Measurements from ENCODE around the gene NPEPPS. TPM values are rescaled to one million over a fixed set of nuclear protein-coding genes. Genes with fewer than 3 reads are reported as not detected.

The NPEPPS gene
- total and polyA plus RNA-seq, 2 of the 13 experiments (the other 11 are each of a cell fraction or from before 2014, with no cell fraction given): 53.5 to 127 TPM

DNA sequence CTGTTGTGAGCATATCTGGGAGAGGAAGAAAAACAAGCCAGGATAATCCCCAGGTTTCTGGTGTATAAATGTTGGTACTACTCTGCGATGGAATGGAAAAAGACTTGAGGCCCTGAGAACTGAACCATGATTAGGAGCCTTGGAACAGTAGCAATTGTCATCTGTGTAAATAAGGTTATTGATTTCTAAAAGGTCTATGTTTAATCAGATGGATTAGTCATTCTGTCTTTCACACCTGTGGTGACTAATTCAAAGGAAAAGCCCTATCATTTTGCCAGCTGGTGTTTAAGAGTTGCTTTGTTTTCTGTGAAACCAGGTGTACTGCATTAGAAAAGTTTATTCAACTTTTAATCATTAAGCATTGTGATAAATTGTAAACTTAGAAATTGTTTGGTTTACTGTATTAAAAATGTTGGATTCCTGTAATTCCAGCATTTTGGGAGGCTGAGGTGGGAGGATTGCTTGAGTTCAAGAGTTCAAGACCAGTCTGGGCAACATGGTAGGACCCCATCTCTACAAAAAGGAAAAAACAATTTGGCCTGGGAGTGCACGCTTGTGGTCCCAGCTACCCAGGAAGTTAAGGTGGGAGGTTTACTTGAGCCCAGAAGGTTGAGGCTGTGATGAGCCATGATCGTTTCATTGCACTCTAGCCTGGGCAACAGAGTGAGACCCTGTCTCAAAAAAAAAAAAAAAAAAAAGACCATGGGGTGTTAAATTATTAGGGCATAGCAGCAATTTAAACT, 89.8 kb downstream of the NPEPPS start (continued):
- TF ChIP-seq ARID5B (CRISPR knock-in tag; IDR thresholded peaks at IDR 0.05): peak; percentile 57
- TF ChIP-seq ZFX (CRISPR knock-in tag; IDR thresholded peaks at IDR 0.05; ENCODE audit: low read depth): no peak
- TF ChIP-seq, protein P1, sequence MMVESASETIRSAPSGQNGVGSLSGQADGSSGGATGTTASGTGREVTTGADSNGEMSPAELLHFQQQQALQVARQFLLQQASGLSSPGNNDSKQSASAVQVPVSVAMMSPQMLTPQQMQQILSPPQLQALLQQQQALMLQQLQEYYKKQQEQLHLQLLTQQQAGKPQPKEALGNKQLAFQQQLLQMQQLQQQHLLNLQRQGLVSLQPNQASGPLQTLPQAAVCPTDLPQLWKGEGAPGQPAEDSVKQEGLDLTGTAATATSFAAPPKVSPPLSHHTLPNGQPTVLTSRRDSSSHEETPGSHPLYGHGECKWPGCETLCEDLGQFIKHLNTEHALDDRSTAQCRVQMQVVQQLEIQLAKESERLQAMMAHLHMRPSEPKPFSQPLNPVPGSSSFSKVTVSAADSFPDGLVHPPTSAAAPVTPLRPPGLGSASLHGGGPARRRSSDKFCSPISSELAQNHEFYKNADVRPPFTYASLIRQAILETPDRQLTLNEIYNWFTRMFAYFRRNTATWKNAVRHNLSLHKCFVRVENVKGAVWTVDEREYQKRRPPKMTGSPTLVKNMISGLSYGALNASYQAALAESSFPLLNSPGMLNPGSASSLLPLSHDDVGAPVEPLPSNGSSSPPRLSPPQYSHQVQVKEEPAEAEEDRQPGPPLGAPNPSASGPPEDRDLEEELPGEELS (CRISPR knock-in tag; IDR thresholded peaks at IDR 0.05): 0 out of 2 replicates have a peak, but pooled peaks have one; percentile 15
- no peak for TF ChIP-seq IKZF1 (IDR thresholded peaks at IDR 0.05)
- no peak for TF ChIP-seq ZNF263 (CRISPR knock-in tag; IDR thresholded peaks at IDR 0.05)
- TF ChIP-seq ZNF510 (CRISPR knock-in tag; IDR thresholded peaks at IDR 0.05; ENCODE audit: low read depth): no peak
- no peak for TF ChIP-seq ZBTB38 (CRISPR knock-in tag; IDR thresholded peaks at IDR 0.05)
- TF ChIP-seq CREB1 (IDR thresholded peaks at IDR 0.05): no peak
- TF ChIP-seq CREB1 (CRISPR knock-in tag; IDR thresholded peaks at IDR 0.05): peak; percentile 62
- 0 out of 2 replicates have a peak, but pooled peaks have one; percentile 13 for TF ChIP-seq BCL6 (CRISPR knock-in tag; IDR thresholded peaks at IDR 0.05)
- TF ChIP-seq ZNF10 (CRISPR knock-in tag; IDR thresholded peaks at IDR 0.05; ENCODE audit: borderline replicate concordance, low read depth): no peak
- TF ChIP-seq EZH2 (conservative IDR thresholded peaks at IDR 0.05; ENCODE audit: low read depth, low read length): no peak
- TF ChIP-seq ZNF580 (CRISPR knock-in tag; IDR thresholded peaks at IDR 0.05; ENCODE audit: borderline replicate concordance, low read depth): no peak
- no peak for TF ChIP-seq PTBP1 (IDR thresholded peaks at IDR 0.05; ENCODE audit: low read depth, low read length, poor library complexity, severe bottlenecking)
- TF ChIP-seq SNAPC4 (CRISPR knock-in tag; IDR thresholded peaks at IDR 0.05): no peak
- peak; percentile 85 for TF ChIP-seq FOSL1 (CRISPR knock-in tag; IDR thresholded peaks at IDR 0.05; ENCODE audit: borderline replicate concordance)
- TF ChIP-seq NFIC (IDR thresholded peaks at IDR 0.05; ENCODE audit: low read length): peak; percentile 78
